ENCODE measurements around the gene DAPK2. TPM values are rescaled to one million over a fixed set of nuclear protein-coding genes. Genes with fewer than 3 reads are reported as not detected.
"Not testable (repeated sequence)": the region's sequence is repeated elsewhere in the genome, so short reads cannot be mapped to it uniquely, and the experiment has no call there.

The DAPK2 gene
- total RNA-seq, 1 donor from 2014 or later, result 9.7 TPM

GRCh38 chr15:64053674-64054073 lies 7.4 kb upstream of the DAPK2 start:
- not testable (repeated sequence) for DNase-seq

GRCh38 chr15:64052925-64053491 lies 6.7 kb upstream of the DAPK2 start:
- no peak for DNase-seq

- no peak for DNase-seq
These were observed 5.3 kb upstream of the DAPK2 start for GRCh38 chr15:64051407-64052259.

GRCh38 chr15:64051093-64051402 lies 4.8 kb upstream of the DAPK2 start:
- DNase-seq, result no peak

GRCh38 chr15:64050281-64051092 lies 4.2 kb upstream of the DAPK2 start:
- no peak for DNase-seq

- no peak for DNase-seq
These were observed 2.6 kb upstream of the DAPK2 start for GRCh38 chr15:64048781-64049460.

GRCh38 chr15:64045774-64046420 lies 388 bp downstream of the DAPK2 start:
- no peak for DNase-seq

GRCh38 chr15:64045101-64045435 lies 1.2 kb downstream of the DAPK2 start:
- DNase-seq, result no peak

GRCh38 chr15:64044300-64045100 lies 1.8 kb downstream of the DAPK2 start:
- no peak for DNase-seq

- DNase-seq, result no peak
These were observed 7.2 kb downstream of the DAPK2 start for GRCh38 chr15:64038878-64039610.

- DNase-seq, result no peak
These were observed 8.3 kb downstream of the DAPK2 start for GRCh38 chr15:64037966-64038365.

GRCh38 chr15:64037116-64037515 lies 9.2 kb downstream of the DAPK2 start:
- no peak for DNase-seq

- no peak for DNase-seq
These were observed 10.8 kb downstream of the DAPK2 start for GRCh38 chr15:64035525-64035924.

GRCh38 chr15:64034519-64034918 lies 11.8 kb downstream of the DAPK2 start:
- no peak for DNase-seq

- no peak for DNase-seq
These were observed 14.0 kb downstream of the DAPK2 start for GRCh38 chr15:64032329-64032728.

- no peak for DNase-seq
These were observed 16.2 kb downstream of the DAPK2 start for GRCh38 chr15:64030123-64030522.

GRCh38 chr15:64029633-64030032 lies 16.7 kb downstream of the DAPK2 start:
- DNase-seq, result no peak

GRCh38 chr15:64029110-64029509 lies 17.2 kb downstream of the DAPK2 start:
- DNase-seq, result no peak

GRCh38 chr15:64026591-64026990 lies 19.7 kb downstream of the DAPK2 start:
- no peak for DNase-seq

- DNase-seq, result no peak
These were observed 21.9 kb downstream of the DAPK2 start for GRCh38 chr15:64024172-64025050.
